Measurements from ENCODE around the gene ALG5.

DNA sequence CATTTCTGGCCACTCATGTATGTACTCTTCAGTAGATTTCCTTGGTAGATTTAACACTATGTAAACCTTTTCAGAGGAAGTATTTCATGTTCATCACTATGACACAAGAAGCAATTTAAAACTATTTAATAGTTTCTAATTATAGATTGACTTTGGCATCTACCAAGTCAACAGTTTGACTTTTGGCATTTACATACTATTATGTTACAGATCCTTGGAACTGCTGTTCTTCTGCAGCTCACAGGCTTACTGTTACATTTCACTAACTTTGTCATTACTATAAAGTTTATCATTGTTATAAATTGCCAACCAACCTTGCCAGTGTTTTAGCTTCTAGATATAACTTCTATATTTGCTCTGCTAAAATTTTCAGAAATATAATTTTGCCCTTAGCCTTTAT is 41.6 kb upstream of the ALG5 start:
- TF ChIP-seq, protein P1, sequence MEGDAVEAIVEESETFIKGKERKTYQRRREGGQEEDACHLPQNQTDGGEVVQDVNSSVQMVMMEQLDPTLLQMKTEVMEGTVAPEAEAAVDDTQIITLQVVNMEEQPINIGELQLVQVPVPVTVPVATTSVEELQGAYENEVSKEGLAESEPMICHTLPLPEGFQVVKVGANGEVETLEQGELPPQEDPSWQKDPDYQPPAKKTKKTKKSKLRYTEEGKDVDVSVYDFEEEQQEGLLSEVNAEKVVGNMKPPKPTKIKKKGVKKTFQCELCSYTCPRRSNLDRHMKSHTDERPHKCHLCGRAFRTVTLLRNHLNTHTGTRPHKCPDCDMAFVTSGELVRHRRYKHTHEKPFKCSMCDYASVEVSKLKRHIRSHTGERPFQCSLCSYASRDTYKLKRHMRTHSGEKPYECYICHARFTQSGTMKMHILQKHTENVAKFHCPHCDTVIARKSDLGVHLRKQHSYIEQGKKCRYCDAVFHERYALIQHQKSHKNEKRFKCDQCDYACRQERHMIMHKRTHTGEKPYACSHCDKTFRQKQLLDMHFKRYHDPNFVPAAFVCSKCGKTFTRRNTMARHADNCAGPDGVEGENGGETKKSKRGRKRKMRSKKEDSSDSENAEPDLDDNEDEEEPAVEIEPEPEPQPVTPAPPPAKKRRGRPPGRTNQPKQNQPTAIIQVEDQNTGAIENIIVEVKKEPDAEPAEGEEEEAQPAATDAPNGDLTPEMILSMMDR (IDR thresholded peaks at IDR 0.05): no peak
- no peak for TF ChIP-seq POLR2A (IDR thresholded peaks at IDR 0.05)
- no peak for TF ChIP-seq POLR2AphosphoS5 (IDR thresholded peaks at IDR 0.05; ENCODE audit: insufficient read depth in 1 of 2, low read depth in 1 of 2)

All from vagina (tissue), 2 donors.